Activated CD4-positive, alpha-beta T cell treated with anti-CD3 and anti-CD28 coated beads, Interleukin-2, Interleukin-6, amounts not matched to agents 100 ng/mL and 50 ng/mL, durations not matched to agents 16 hours and 8 hours (primary cell): ENCODE data around the gene SIGLEC9.

Experiments used
- DNase-seq: peaks from one replicate; pipeline ENCODE4 v3.0.0-alpha.2; 2020

The SIGLEC9 gene

GRCh38 chr19:51147663-51148062, 23.0 kb downstream of the SIGLEC9 start:
- no peak for DNase-seq

- no peak for DNase-seq
Measured at GRCh38 chr19:51148580-51148979, 23.9 kb downstream of the SIGLEC9 start.

GRCh38 chr19:51150627-51151026, 25.9 kb downstream of the SIGLEC9 start:
- no peak for DNase-seq

- no peak for DNase-seq
Measured at GRCh38 chr19:51156710-51157109, 32.0 kb downstream of the SIGLEC9 start.

GRCh38 chr19:51157265-51157664, 32.6 kb downstream of the SIGLEC9 start:
- DNase-seq, result no peak

GRCh38 chr19:51158474-51159129, 33.9 kb downstream of the SIGLEC9 start:
- DNase-seq, result peak; percentile 88

GRCh38 chr19:51159656-51160055, 35.0 kb downstream of the SIGLEC9 start:
- no peak for DNase-seq

- DNase-seq, result no peak
Measured at GRCh38 chr19:51161266-51161665, 36.6 kb downstream of the SIGLEC9 start.

GRCh38 chr19:51161867-51162496, 37.3 kb downstream of the SIGLEC9 start:
- no peak for DNase-seq

GRCh38 chr19:51163257-51163656, 38.6 kb downstream of the SIGLEC9 start:
- DNase-seq, result no peak

GRCh38 chr19:51164215-51164614, 39.5 kb downstream of the SIGLEC9 start:
- DNase-seq, result no peak

GRCh38 chr19:51166846-51167490, 42.3 kb downstream of the SIGLEC9 start:
- DNase-seq, result peak; percentile 48

- no peak for DNase-seq
Measured at GRCh38 chr19:51168564-51169282, 44.0 kb downstream of the SIGLEC9 start.

GRCh38 chr19:51169283-51169918, 44.7 kb downstream of the SIGLEC9 start:
- DNase-seq, result peak; percentile 79

GRCh38 chr19:51172223-51172622, 47.5 kb downstream of the SIGLEC9 start:
- DNase-seq, result no peak

- DNase-seq, result no peak
Measured at GRCh38 chr19:51173681-51174080, 49.0 kb downstream of the SIGLEC9 start.

- no peak for DNase-seq
Measured at GRCh38 chr19:51179256-51179655, 54.5 kb downstream of the SIGLEC9 start.
